NCI-H460 (cell line): ENCODE data around the gene AZGP1. TPM values are rescaled to one million over a fixed set of nuclear protein-coding genes. Genes with fewer than 3 reads are reported as not detected.
"Not testable (repeated sequence)": the region's sequence is repeated elsewhere in the genome, so short reads cannot be mapped to it uniquely, and the experiment has no call there.

ENCODE experiments used
- DNase-seq: peaks from one replicate; pipeline ENCODE4 v3.0.0-alpha.2; 2016; ENCODE audit warnings: low read depth; ENCODE audit errors: extremely low read depth
- total RNA-seq: library from RNA; depleted of rRNA; stranded (reverse); fragments of >200 nt; shearing (Covaris generic); gene quantifications from 2 replicates; pipeline ENCODE4 v1.2.3, GENCODE V29; 2014

Gene AZGP1
- total RNA-seq, 1 experiment from 2014 or later, result not detected

GRCh38 chr7:100000239-100000638, 24.4 kb upstream of the AZGP1 start:
- DNase-seq, result no peak

- no peak for DNase-seq
These were observed 21.8 kb upstream of the AZGP1 start for GRCh38 chr7:99997545-99998137.

- DNase-seq, result no peak
These were observed 21.1 kb upstream of the AZGP1 start for GRCh38 chr7:99996755-99997544.

DNA sequence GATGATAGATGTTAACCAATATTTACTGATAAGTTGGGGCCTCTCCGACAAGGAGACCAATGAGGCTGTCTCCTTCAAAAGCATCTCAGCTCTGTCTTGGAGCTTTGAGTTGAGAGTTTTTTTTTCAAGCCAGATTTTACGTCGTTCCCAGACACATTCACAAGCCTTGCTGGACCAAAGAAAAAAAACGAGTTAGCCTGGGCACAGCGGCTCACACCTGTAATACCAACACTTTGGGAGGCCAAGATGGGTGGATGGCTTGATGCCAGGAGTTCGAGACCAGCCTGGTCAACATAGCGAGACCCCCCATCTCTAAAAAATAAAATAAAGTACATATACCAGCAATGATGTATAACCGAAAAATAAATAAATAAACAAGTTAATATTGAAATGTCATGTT, 19.0 kb upstream of the AZGP1 start:
- DNase-seq, result no peak

DNA sequence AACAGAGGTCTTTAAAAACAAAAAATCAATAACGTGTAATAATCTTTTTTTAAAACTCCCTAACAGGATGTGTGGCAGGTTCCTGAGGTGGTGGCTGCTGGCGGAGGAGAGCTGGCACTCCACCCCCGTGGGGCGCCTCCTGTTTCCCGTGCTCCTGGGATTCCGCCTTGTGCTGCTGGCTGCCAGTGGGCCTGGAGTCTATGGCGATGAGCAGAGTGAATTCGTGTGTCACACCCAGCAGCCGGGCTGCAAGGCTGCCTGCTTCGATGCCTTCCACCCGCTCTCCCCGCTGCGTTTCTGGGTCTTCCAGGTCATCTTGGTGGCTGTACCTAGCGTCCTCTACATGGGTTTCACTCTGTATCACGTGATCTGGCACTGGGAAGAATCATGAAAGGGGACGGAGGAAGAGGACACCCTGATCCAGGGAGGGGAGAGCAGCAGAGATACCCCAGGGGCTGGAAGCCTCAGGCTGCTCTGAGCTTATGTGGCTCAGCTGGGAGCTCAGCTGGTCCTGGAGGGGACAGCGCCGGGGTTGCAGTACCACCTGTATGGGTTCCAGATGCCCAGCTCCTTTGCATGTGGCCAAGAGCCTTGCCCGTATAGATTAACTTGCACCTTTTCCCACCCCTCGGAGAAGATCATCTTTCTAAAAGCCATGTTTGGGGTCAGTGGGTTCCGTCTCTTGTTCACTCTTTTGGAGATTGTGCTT, 16.7 kb upstream of the AZGP1 start:
- DNase-seq, result no peak

DNA sequence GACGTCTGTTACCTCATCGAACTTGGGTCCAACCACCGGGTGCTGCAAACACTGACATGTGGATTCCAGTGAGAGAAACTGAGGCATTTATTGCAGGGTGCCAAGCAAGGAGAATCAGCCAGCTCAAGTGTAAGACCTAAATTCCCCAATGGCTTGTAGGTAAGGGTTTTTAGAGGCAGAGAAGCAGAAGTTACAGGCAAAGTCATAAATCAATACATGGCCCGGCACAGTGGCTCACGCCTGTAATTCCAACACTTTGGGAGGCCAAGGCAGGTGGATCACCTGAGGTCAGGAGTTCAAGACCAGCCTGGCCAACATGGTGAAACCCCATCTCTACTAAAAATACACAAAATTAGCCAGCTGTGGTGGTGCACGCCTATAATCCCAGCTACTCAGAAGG, 15.7 kb upstream of the AZGP1 start:
- not testable (repeated sequence) for DNase-seq

DNA sequence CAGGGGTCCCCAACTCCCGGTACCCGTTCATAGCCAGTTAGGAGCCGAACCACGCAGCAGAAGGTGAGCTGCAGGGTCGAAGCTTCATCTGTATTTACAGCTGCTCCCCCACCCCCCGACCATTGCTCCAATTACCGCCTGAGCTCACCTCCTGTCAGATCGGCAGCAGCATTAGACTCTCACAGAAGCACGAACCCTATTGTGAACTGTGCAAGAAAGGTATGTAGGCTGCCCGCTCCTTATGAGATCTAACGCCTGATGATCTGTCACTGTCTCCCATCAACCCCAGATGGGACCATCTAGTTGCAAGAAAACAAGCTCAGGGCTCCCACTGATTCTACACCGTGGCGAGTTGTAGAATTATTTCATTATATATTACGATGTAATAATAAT, 14.6 kb upstream of the AZGP1 start:
- no peak for DNase-seq

- no peak for DNase-seq
These were observed 12.0 kb upstream of the AZGP1 start for GRCh38 chr7:99987846-99988245.

- not testable (repeated sequence) for DNase-seq
These were observed 11.5 kb upstream of the AZGP1 start for GRCh38 chr7:99987306-99987705.

DNA sequence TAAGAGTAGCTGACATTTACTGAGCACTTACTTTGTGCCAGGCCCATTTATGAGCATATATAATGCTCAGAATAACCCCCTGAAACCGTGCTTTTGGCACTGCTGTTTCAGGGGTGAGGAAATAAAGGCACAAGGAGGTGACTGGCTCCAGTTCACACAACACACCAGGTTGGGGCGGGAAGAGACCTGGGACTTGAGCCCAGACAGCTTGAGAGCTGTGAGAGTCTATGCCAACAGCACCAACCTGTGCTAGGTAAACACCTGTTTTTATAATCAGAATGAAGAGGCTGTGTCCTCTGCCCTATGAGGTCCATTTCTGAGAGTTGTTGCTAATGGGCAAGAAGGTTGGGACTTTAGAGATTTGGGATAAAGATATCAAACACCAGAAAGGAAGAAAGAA, 8.8 kb upstream of the AZGP1 start:
- DNase-seq, result no peak

DNA sequence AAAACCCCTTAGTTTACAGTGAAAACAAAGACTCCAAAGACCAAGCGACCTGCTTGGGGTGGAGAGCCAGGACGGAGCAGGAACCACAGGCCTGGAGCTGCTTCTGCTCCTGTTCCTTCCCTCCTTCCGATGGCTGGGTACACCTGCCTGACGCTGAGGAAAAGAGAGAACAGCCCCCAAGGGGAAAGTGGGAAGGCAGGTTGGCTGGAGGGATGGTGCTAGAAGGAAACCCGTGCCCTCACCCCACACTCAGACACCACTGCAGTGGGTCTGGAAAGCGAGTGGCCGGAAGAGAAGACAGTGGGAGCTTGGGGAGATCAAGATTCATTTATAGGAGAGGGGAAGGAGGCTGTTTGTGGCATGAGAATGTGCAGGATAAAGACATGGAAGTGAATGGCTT, 5.2 kb upstream of the AZGP1 start:
- DNase-seq, result not testable (repeated sequence)

DNA sequence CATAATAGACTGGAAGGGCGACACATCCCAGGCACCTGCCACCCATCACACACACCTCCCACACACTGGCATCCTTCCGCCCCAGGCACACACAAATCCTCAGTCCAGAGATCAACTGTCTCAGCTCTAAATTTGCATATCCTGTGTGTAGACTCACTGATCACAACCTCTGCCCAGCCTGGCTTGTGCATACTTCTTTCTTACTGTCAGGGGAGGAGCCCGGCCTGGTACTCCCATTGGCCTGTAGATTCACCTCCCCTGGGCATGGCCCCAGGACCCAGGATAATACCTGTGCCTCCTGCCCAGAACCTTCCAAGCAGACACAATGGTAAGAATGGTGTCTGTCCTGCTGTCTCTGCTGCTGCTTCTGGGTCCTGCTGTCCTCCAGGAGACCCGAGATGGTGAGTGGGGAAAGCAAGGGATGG, 4.6 kb upstream of the AZGP1 start:
- DNase-seq, result not testable (repeated sequence)

- peak; percentile 19 for DNase-seq
These were observed 4.0 kb upstream of the AZGP1 start for GRCh38 chr7:99979814-99980225.

- DNase-seq, result no peak
These were observed 795 bp upstream of the AZGP1 start for GRCh38 chr7:99976626-99977025.

GRCh38 chr7:99974681-99975080, 1.1 kb downstream of the AZGP1 start:
- no peak for DNase-seq

DNA sequence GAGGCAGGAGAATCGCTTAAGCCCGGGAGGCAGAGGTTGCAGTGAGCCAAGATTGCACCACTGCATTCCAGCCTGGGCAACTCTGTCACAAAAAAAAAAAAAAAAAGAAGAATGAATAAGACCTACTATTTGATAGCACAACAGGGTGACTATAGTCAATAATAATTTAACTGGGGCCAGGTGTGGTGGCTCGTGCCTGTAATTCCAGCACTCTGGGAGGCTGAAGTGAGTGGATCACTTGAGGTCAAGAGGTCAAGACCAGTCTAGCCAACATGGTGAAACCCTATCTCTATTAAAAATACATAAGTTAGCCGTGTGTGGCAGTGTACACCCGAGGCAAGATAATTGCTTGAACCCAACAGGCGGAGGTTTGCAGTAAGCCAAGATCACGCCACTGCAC, 2.0 kb downstream of the AZGP1 start:
- not testable (repeated sequence) for DNase-seq

DNA sequence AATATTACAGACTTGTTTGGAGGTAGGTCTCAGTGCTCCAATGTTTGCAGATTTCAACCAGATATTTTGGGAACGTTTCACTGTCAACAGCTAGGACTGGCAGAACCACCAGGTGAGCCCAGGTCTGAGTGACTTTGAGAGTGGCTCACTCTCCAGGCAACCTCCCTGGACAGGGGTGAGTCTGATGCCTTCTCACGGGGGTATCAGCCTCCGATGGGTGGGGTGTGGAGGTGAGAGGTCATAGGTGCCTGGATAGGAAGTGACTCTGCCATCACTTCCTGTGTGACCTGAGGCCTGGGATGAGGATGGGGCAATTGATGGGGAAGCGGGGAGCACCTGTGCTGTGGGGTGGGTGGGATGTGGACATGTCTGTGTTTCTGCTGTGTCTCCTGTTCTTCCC, 4.6 kb downstream of the AZGP1 start:
- no peak for DNase-seq

- DNase-seq, result not testable (repeated sequence)
These were observed 6.0 kb downstream of the AZGP1 start for GRCh38 chr7:99969813-99970212.

DNA sequence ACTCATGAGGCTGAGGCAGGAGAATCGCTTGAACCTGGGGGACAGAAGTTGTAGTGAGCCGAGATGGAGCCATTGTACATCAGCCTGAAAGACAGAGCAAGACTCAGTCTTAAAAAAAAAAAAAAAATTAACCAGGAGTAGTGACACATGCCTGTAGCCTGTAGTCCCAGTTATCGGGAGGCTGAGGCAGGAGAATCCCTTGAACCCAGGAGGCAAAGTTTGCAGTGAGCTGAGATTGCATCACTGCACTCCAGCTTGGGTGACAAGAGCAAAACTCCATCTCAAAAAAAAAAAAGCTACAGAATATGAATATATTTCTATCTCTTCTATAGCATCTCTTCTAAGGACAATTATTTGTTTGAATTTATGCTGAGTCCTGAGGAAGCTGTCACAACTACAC, 6.5 kb downstream of the AZGP1 start:
- DNase-seq, result no peak

DNA sequence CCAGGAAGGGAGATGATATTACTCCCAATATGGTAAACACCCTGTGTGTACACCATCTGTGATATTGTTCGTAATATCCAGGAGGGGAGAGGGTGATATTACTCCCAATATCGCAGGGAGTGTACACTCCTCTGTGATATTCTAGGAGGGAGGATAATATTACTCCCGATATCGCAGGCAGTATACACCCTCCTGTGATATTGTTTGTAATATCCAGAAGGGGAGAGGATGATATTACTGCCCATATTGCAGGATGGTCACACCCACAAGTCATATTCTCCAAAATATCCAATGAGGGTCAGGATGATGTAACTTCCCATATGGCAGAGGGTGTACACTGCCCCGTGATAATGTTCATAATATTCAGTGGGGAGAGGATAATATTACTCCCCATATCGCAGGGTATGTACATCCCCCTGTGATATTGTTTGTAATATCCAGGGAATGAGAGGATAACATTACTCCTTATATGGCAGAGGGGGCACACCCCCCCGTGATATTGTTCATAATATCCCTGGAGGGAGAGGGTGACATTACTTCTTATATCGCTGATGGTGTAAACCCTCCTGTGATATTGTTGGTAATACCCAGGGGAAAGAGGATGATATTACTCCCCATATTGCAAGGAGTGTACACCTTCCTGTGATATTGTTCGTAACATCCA, 17.1 kb downstream of the AZGP1 start:
- DNase-seq, result no peak

- no peak for DNase-seq
These were observed 20.6 kb downstream of the AZGP1 start for GRCh38 chr7:99955247-99955646.
